Islet precursor cell (in vitro differentiated cells): ENCODE data around the gene ZNF280A.

Experiments
- DNase-seq: peaks from one replicate; pipeline ENCODE4 v3.0.0-alpha.2; 2018

Gene ZNF280A

GRCh38 chr22:22465782-22466181, 54.3 kb downstream of the ZNF280A start:
- DNase-seq, result no peak

GRCh38 chr22:22465094-22465602, 54.9 kb downstream of the ZNF280A start:
- DNase-seq, result no peak

GRCh38 chr22:22464541-22465054, 55.5 kb downstream of the ZNF280A start:
- DNase-seq, result no peak

GRCh38 chr22:22463855-22464540, 56.1 kb downstream of the ZNF280A start:
- DNase-seq, result peak; percentile 69
